ENCODE data around the gene ABCC1. TPM values are rescaled to one million over a fixed set of nuclear protein-coding genes. Genes with fewer than 3 reads are reported as not detected.

The ABCC1 gene
- total RNA-seq, 2 donors from 2014 or later: 22.0 to 22.2 TPM

GRCh38 chr16:15993128-15993527, 43.7 kb downstream of the ABCC1 start:
- Histone ChIP-seq H3K27ac (no peak overlapping the region), H3K4me1 (no peaks in the 10 kb centered on the region), H3K4me3 (no peak overlapping the region), H3K9ac (ENCODE audit: low read depth in 2 of 2, low read length in 2 of 2) (no peak overlapping the region), H3K9me3 (no peaks in the 10 kb centered on the region), H3K27me3 (no peaks in the 10 kb centered on the region), H3K36me3 (no peaks in the 10 kb centered on the region)
- TF ChIP-seq, protein P1, sequence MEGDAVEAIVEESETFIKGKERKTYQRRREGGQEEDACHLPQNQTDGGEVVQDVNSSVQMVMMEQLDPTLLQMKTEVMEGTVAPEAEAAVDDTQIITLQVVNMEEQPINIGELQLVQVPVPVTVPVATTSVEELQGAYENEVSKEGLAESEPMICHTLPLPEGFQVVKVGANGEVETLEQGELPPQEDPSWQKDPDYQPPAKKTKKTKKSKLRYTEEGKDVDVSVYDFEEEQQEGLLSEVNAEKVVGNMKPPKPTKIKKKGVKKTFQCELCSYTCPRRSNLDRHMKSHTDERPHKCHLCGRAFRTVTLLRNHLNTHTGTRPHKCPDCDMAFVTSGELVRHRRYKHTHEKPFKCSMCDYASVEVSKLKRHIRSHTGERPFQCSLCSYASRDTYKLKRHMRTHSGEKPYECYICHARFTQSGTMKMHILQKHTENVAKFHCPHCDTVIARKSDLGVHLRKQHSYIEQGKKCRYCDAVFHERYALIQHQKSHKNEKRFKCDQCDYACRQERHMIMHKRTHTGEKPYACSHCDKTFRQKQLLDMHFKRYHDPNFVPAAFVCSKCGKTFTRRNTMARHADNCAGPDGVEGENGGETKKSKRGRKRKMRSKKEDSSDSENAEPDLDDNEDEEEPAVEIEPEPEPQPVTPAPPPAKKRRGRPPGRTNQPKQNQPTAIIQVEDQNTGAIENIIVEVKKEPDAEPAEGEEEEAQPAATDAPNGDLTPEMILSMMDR (IDR thresholded peaks at IDR 0.05): no peak
- no peak for DNase-seq
- intact Hi-C loops (cut with DNase I): no loop called here

- Histone ChIP-seq H3K27ac (no peak overlapping the region), H3K4me1 (no peaks in the 10 kb centered on the region)
- DNase-seq: no peak
Observed at GRCh38 chr16:15993541-15993940, 44.1 kb downstream of the ABCC1 start.

GRCh38 chr16:15993946-15994665, 44.7 kb downstream of the ABCC1 start:
- Histone ChIP-seq H3K4me1 (no peaks in the 10 kb centered on the region), H3K9me3 (no peaks in the 10 kb centered on the region), H3K27me3 (no peaks in the 10 kb centered on the region), H3K9ac (ENCODE audit: low read depth in 2 of 2, low read length in 2 of 2) (no peak overlapping the region), H3K36me3 (no peaks in the 10 kb centered on the region), H3K27ac (no peak overlapping the region), H3K4me3 (no peak overlapping the region)
- intact Hi-C loops (cut with DNase I): no loop called here
- TF ChIP-seq, protein P1 (IDR thresholded peaks at IDR 0.05): no peak
- DNase-seq: no peak

More at GRCh38 chr16:15993541-15993940, 44.1 kb downstream of the ABCC1 start:
- TF ChIP-seq, protein P1 (IDR thresholded peaks at IDR 0.05): no peak
- Histone ChIP-seq H3K27me3 (no peaks in the 10 kb centered on the region), H3K4me3 (no peak overlapping the region), H3K9me3 (no peaks in the 10 kb centered on the region), H3K9ac (ENCODE audit: low read depth in 2 of 2, low read length in 2 of 2) (no peak overlapping the region), H3K36me3 (no peaks in the 10 kb centered on the region)
- intact Hi-C loops (cut with DNase I): no loop called here

DNA sequence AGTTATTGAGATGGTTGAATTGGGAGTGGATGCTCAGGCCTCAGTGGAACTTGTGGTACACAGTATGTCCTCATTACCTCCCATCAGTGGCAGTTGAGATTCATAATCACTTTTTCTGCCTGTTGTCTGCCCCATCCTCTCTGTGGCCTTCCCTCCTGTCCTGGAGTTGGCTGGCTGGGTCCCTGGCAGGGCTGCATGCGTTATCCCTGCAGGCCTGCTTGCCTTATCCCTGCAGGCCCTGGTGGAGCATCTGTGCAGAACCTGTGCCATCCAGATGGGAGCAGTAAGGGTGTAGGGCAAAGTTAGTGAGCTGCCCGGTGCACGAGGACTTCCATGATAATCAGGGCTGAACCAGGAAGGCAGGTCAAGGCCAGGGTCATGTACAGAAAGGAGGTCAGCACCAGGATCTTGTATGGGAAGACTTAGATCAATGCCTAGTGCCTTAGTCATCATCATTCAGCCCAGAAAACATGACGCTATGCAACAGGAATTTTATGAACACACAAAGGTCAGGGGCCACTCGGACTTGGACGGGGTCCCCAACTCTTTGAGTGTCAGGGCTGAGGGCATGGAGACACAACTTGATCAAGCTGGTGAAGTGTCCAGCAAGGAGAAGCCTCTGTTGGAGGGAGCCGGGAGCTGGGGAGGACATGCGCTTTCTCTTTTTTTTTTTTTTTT, 47.2 kb downstream of the ABCC1 start:
- DNase-seq: peak; percentile 32
- intact Hi-C loops (cut with DNase I): no loop called here
- Histone ChIP-seq H3K36me3 (no peaks in the 10 kb centered on the region), H3K27me3 (no peaks in the 10 kb centered on the region), H3K9me3 (no peaks in the 10 kb centered on the region), H3K27ac (no peak overlapping the region), H3K4me3 (no peak overlapping the region), H3K9ac (ENCODE audit: low read depth in 2 of 2, low read length in 2 of 2) (peak overlapping the region in 1 of 2 donors; percentile 19), H3K4me1 (no peaks in the 10 kb centered on the region)
- TF ChIP-seq, protein P1 (IDR thresholded peaks at IDR 0.05): no peak

- H3K9ac ChIP-seq (ENCODE audit: low read depth in 2 of 2, low read length in 2 of 2): no peak overlapping the region
- no peaks in the 10 kb centered on the region for H3K4me1 ChIP-seq
- H3K36me3 ChIP-seq: no peaks in the 10 kb centered on the region
- DNase-seq: no peak
- intact Hi-C loops (cut with DNase I): no loop called here
- no peak overlapping the region for H3K27ac ChIP-seq
- H3K9me3 ChIP-seq: no peaks in the 10 kb centered on the region
- H3K4me3 ChIP-seq: no peak overlapping the region
- TF ChIP-seq, protein P1 (IDR thresholded peaks at IDR 0.05): no peak
- no peaks in the 10 kb centered on the region for H3K27me3 ChIP-seq
Observed at GRCh38 chr16:16000685-16001084, 51.3 kb downstream of the ABCC1 start.

Measured in colonic mucosa (tissue), 4 donors.